ENCODE results near the gene CDV3.

The CDV3 gene

DNA sequence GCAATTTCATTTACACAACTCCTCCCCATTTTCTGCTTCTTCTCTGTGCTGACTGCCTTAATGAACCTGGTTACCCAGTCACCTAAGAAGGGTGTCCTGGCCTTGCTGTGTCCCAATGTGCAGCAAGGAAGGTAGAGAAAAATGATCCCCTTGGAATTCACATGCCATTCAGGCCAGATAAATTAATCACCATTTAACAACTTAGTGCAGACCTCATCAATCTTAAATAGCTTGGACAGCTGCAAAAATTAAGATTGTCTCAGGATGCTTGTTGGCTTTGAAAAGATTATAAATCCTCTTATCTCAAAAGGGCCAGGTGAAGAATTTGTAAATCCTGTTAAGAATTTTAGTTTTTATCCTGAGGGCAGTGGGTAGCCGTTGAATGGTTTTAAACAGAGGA is 9.7 kb upstream of the CDV3 start:
- no peak overlapping the region for H3K27ac ChIP-seq (replicated peaks)
- no peak for DNase-seq (ENCODE audit: low read depth in 1 of 2, low spot score in 1 of 2)
- no peak overlapping the region for H3K4me3 ChIP-seq (replicated peaks; ENCODE audit: insufficient read depth, low read length)
- no peaks in the 10 kb centered on the region for H3K27me3 ChIP-seq (ENCODE audit: insufficient read depth, poor library complexity, severe bottlenecking)
- TF ChIP-seq, protein P1, sequence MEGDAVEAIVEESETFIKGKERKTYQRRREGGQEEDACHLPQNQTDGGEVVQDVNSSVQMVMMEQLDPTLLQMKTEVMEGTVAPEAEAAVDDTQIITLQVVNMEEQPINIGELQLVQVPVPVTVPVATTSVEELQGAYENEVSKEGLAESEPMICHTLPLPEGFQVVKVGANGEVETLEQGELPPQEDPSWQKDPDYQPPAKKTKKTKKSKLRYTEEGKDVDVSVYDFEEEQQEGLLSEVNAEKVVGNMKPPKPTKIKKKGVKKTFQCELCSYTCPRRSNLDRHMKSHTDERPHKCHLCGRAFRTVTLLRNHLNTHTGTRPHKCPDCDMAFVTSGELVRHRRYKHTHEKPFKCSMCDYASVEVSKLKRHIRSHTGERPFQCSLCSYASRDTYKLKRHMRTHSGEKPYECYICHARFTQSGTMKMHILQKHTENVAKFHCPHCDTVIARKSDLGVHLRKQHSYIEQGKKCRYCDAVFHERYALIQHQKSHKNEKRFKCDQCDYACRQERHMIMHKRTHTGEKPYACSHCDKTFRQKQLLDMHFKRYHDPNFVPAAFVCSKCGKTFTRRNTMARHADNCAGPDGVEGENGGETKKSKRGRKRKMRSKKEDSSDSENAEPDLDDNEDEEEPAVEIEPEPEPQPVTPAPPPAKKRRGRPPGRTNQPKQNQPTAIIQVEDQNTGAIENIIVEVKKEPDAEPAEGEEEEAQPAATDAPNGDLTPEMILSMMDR (IDR thresholded peaks at IDR 0.05; ENCODE audit: insufficient read depth, low read length) = no peak
- TF ChIP-seq SPI1 (IDR thresholded peaks at IDR 0.05; ENCODE audit: borderline replicate concordance, low read depth) = no peak
- TF ChIP-seq, protein P2, sequence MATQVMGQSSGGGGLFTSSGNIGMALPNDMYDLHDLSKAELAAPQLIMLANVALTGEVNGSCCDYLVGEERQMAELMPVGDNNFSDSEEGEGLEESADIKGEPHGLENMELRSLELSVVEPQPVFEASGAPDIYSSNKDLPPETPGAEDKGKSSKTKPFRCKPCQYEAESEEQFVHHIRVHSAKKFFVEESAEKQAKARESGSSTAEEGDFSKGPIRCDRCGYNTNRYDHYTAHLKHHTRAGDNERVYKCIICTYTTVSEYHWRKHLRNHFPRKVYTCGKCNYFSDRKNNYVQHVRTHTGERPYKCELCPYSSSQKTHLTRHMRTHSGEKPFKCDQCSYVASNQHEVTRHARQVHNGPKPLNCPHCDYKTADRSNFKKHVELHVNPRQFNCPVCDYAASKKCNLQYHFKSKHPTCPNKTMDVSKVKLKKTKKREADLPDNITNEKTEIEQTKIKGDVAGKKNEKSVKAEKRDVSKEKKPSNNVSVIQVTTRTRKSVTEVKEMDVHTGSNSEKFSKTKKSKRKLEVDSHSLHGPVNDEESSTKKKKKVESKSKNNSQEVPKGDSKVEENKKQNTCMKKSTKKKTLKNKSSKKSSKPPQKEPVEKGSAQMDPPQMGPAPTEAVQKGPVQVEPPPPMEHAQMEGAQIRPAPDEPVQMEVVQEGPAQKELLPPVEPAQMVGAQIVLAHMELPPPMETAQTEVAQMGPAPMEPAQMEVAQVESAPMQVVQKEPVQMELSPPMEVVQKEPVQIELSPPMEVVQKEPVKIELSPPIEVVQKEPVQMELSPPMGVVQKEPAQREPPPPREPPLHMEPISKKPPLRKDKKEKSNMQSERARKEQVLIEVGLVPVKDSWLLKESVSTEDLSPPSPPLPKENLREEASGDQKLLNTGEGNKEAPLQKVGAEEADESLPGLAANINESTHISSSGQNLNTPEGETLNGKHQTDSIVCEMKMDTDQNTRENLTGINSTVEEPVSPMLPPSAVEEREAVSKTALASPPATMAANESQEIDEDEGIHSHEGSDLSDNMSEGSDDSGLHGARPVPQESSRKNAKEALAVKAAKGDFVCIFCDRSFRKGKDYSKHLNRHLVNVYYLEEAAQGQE (IDR thresholded peaks at IDR 0.05; ENCODE audit: insufficient replicate concordance, low read depth) = no peak
- TF ChIP-seq POLR2AphosphoS5 (IDR thresholded peaks at IDR 0.05; ENCODE audit: low read depth) = no peak
- TF ChIP-seq GABPA (IDR thresholded peaks at IDR 0.05; ENCODE audit: low read depth) = no peak

DNA sequence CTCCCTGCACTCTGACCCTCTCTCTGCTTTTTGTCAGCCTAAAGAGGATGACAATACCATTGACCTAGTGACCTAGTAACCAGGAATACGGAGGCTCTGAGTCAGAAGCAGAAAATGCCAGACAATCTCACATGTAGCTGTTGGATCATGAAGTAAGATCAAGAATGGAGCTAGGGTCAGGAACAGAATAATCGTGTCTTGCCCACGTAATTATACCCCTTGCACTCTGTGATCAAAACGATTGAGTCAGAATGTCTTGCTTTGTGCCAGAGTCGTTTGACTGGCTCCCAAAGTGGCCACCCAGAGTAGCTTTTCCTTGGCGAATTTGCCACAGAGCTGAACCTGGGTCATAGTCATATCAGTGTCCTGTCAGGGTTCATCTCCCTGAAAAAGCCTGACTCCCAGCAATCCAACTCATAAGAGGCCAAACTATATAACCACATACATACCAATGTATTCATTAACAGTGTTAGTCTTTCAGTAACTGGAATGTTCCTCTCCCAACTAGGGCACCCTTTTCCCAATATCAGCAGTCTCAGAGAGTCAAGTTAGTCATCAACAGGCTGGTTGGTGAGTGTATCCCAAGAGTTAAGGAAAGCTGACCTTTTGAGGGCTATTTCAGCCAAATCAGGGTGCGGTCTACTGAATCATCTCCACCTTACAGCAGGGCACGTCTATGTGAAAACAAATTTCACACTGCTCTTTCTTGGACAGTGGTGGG is 5.0 kb upstream of the CDV3 start:
- no peak for DNase-seq (ENCODE audit: low read depth in 1 of 2, low spot score in 1 of 2)
- H3K4me3 ChIP-seq (replicated peaks; ENCODE audit: insufficient read depth, low read length) = no peak overlapping the region
- H3K27ac ChIP-seq (replicated peaks) = no peak overlapping the region
- TF ChIP-seq GABPA (IDR thresholded peaks at IDR 0.05; ENCODE audit: low read depth) (no peak), POLR2AphosphoS5 (IDR thresholded peaks at IDR 0.05; ENCODE audit: low read depth) (no peak), SPI1 (IDR thresholded peaks at IDR 0.05; ENCODE audit: borderline replicate concordance, low read depth) (no peak)
- TF ChIP-seq, protein P1 (IDR thresholded peaks at IDR 0.05; ENCODE audit: insufficient read depth, low read length) = no peak
- TF ChIP-seq, protein P2 (IDR thresholded peaks at IDR 0.05; ENCODE audit: insufficient replicate concordance, low read depth) = no peak
- no peaks in the 10 kb centered on the region for H3K27me3 ChIP-seq (ENCODE audit: insufficient read depth, poor library complexity, severe bottlenecking)

DNA sequence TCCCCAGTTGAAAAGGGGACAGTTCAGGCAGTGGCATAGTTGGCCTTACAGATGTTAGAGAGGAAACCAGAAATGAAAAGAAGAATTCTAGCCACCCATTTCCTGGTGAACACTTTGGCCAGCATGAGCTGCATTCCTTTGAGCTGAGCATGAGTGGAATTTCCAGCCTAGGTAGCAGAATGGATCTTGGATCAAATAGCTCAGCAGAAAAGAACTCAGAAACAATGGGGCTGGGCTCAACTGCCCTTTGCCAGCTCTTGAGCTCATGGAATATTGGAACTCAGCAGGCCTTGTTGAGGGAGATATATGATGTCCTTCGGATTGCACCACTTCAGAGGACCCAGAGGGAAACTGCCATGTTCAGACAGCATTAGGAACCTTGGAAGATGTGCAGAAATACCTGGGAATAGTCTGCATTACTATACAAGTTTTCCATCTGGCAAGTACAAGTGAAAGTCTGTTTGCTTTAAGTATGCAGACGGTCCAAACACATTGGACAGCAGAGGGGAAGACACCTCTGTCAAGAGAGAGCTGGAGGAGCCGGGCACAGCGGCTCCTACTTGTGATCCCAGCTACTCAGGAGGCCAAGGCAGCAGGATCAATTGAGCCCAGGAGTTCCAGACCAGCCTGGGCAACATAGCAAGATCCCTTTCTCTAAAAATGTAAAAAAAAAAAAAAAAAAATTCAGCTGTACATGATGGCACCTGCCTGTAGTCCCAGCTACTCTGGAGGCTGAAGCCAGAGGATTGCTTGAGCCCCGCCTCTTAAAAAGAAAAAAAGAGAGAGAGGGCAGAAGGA is 3.1 kb upstream of the CDV3 start:
- DNase-seq (ENCODE audit: low read depth in 1 of 2, low spot score in 1 of 2) = no peak
- Histone ChIP-seq H3K27me3 (ENCODE audit: insufficient read depth, poor library complexity, severe bottlenecking) (no peaks in the 10 kb centered on the region), H3K4me3 (replicated peaks; ENCODE audit: insufficient read depth, low read length) (no peak overlapping the region), H3K27ac (replicated peaks) (no peak overlapping the region)
- TF ChIP-seq SPI1 (IDR thresholded peaks at IDR 0.05; ENCODE audit: borderline replicate concordance, low read depth) (no peak), POLR2AphosphoS5 (IDR thresholded peaks at IDR 0.05; ENCODE audit: low read depth) (no peak), GABPA (IDR thresholded peaks at IDR 0.05; ENCODE audit: low read depth) (no peak)
- TF ChIP-seq, protein P2 (IDR thresholded peaks at IDR 0.05; ENCODE audit: insufficient replicate concordance, low read depth) = no peak
- TF ChIP-seq, protein P1 (IDR thresholded peaks at IDR 0.05; ENCODE audit: insufficient read depth, low read length) = no peak
